HEK293 (cell line): ENCODE data around the gene PTPRA.

ENCODE experiments used
- CTCF ChIA-PET: fragments of 350-600 bp; formaldehyde crosslinking; extraction: SDS; loops from one replicate; lab custom pipeline; 2021; ENCODE audit warnings: antibody characterized with exemption; lab: Yijun Ruan, JAX
- POLR2A ChIA-PET: fragments of 300-600 bp; formaldehyde crosslinking; extraction: SDS; loops from one replicate; lab custom pipeline; 2020; ENCODE audit warnings: antibody characterized with exemption, inconsistent platforms; lab: Yijun Ruan, JAX
- H3K27ac ChIP-seq: fragments of 200-500 bp; sonication (Bioruptor generic); 2 replicates; pipeline ENCODE4 v1.5.1; 2014; ENCODE audit warnings: low read depth, low read length, control low read depth, inconsistent platforms; ENCODE audit errors: extremely low read depth
- H3K36me3 ChIP-seq, 2 experiments: fragments of 200-500 bp in 1 of 2; sonication (Bioruptor generic) in 1 of 2; 1 replicate in 1 of 2; 2 replicates in 1 of 2; pipeline ENCODE4 v1.5.1; 2014 to 2017; ENCODE audit warnings: inconsistent platforms in 2 of 2, low read length in 2 of 2; ENCODE audit not compliant: control insufficient read depth in 2 of 2, insufficient read depth in 1 of 2
- H3K4me1 ChIP-seq: fragments of 200-500 bp; sonication (Bioruptor generic); 2 replicates; pipeline ENCODE4 v1.5.1; 2014; ENCODE audit warnings: mild to moderate bottlenecking, low read length, inconsistent platforms; ENCODE audit not compliant: control insufficient read depth, insufficient read depth
- H3K4me3 ChIP-seq: 2 replicates; pipeline ENCODE4 v1.5.1; 2011; ENCODE audit warnings: low read depth, mild to moderate bottlenecking, control low read depth, low read length, moderate library complexity
- H3K9me3 ChIP-seq: fragments of 200-500 bp; sonication (Bioruptor generic); 2 replicates; pipeline ENCODE4 v1.5.1; 2014; ENCODE audit warnings: low read depth, low read length, inconsistent platforms; ENCODE audit not compliant: control insufficient read depth, insufficient read depth
- GLIS2 ChIP-seq: fragments of 450-650 bp; formaldehyde crosslinking; IDR thresholded peaks from 2 replicates; pipeline ENCODE4 v1.5.1; 2016; ENCODE audit warnings: missing biosample characterization, missing genetic modification characterization
- KLF7 ChIP-seq: fragments of 450-650 bp; formaldehyde crosslinking; IDR thresholded peaks from 2 replicates; pipeline ENCODE4 v1.5.1; 2016; ENCODE audit warnings: missing biosample characterization, missing genetic modification characterization, borderline replicate concordance
- YY1 ChIP-seq: fragments of 450-650 bp; formaldehyde crosslinking; IDR thresholded peaks from 2 replicates; pipeline ENCODE4 v1.5.1; 2018; ENCODE audit warnings: missing biosample characterization, missing genetic modification characterization
- ZFP41 ChIP-seq: fragments of 450-650 bp; formaldehyde crosslinking; IDR thresholded peaks from 2 replicates; pipeline ENCODE4 v1.5.1; 2016; ENCODE audit warnings: missing biosample characterization, missing genetic modification characterization, borderline replicate concordance
- ZIC2 ChIP-seq: fragments of 450-650 bp; formaldehyde crosslinking; IDR thresholded peaks from 2 replicates; pipeline ENCODE4 v1.5.1; 2016; ENCODE audit warnings: missing biosample characterization, missing genetic modification characterization
- ZNF138 ChIP-seq: fragments of 450-650 bp; formaldehyde crosslinking; IDR thresholded peaks from 2 replicates; pipeline ENCODE4 v1.5.1; 2016; ENCODE audit warnings: missing biosample characterization, missing genetic modification characterization, borderline replicate concordance
- ZNF211 ChIP-seq: fragments of 450-650 bp; formaldehyde crosslinking; IDR thresholded peaks from 2 replicates; pipeline ENCODE4 v1.5.1; 2016; ENCODE audit warnings: low read depth, missing biosample characterization, missing genetic modification characterization
- ZNF561 ChIP-seq: fragments of 450-650 bp; IDR thresholded peaks from 2 replicates; pipeline ENCODE4 v1.5.1; 2018; ENCODE audit warnings: missing biosample characterization, missing genetic modification characterization, borderline replicate concordance
- ZNF623 ChIP-seq: fragments of 450-650 bp; formaldehyde crosslinking; IDR thresholded peaks from 2 replicates; pipeline ENCODE4 v1.5.1; 2016; ENCODE audit warnings: missing biosample characterization, missing genetic modification characterization
- ZNF837 ChIP-seq: fragments of 450-650 bp; formaldehyde crosslinking; IDR thresholded peaks from 2 replicates; pipeline ENCODE4 v1.5.1; 2016; ENCODE audit warnings: missing biosample characterization, missing genetic modification characterization
- TF ChIP-seq, protein P1 (sequence below): fragments of 450-650 bp; formaldehyde crosslinking; IDR thresholded peaks from 2 replicates; pipeline ENCODE4 v1.5.1; 2016; ENCODE audit warnings: missing biosample characterization, missing genetic modification characterization
- TF ChIP-seq, protein P2 (sequence below): fragments of 450-650 bp; formaldehyde crosslinking; IDR thresholded peaks from 2 replicates; pipeline ENCODE4 v1.5.1; 2016; ENCODE audit warnings: missing biosample characterization, missing genetic modification characterization, borderline replicate concordance
- TF ChIP-seq, protein P3 (sequence below): fragments of 450-650 bp; formaldehyde crosslinking; IDR thresholded peaks from 2 replicates; pipeline ENCODE4 v1.5.1; 2016; ENCODE audit warnings: missing biosample characterization, missing genetic modification characterization
- TF ChIP-seq, protein P4 (sequence below): fragments of 450-650 bp; formaldehyde crosslinking; optimal IDR thresholded peaks from 2 replicates; pipeline ENCODE3; 2016; ENCODE audit warnings: missing biosample characterization, mild to moderate bottlenecking, missing genetic modification characterization

PTPRA gene

DNA sequence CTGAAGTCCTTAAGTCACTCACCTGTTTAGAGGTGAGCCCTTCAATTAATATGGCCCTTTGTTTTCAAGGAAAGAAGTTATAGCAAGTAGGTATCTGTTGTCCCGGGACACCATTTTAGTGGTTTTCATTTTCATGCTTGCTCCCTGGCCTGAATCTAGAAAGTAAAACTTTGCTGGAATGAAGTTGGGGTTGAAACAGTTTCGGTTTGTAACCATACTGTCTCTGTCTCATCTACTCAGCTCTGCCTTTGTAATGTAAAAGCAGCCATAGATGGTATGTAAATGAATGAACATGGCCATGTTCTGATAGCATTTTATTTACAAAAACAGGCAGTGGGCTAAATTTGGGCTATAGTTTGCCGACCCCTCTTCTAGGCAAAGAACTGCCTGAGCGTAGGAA, 105.2 kb downstream of the PTPRA start:
- Histone ChIP-seq H3K4me1 (peaks cover 4% of the 10 kb centered on the region; the same call in 1 of the 2 replicates), H3K4me3 (no peak overlapping the region), H3K36me3 (peaks cover 0 to 5% of the 10 kb centered on the region in 2 experiments; a peak in 2 of 3 replicates), H3K9me3 (no peaks in the 10 kb centered on the region), H3K27ac (no peak overlapping the region)
- CTCF ChIA-PET: no interaction called here
- POLR2A ChIA-PET: no interaction called here
- TF ChIP-seq ZIC2: no peak
- TF ChIP-seq ZNF561 (tag by site-specific recombination): no peak
- TF ChIP-seq, protein P1, sequence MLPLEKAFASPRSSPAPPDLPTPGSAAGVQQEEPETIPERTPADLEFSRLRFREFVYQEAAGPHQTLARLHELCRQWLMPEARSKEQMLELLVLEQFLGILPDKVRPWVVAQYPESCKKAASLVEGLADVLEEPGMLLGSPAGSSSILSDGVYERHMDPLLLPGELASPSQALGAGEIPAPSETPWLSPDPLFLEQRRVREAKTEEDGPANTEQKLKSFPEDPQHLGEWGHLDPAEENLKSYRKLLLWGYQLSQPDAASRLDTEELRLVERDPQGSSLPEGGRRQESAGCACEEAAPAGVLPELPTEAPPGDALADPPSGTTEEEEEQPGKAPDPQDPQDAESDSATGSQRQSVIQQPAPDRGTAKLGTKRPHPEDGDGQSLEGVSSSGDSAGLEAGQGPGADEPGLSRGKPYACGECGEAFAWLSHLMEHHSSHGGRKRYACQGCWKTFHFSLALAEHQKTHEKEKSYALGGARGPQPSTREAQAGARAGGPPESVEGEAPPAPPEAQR (tag by site-specific recombination): no peak
- TF ChIP-seq, protein P2, sequence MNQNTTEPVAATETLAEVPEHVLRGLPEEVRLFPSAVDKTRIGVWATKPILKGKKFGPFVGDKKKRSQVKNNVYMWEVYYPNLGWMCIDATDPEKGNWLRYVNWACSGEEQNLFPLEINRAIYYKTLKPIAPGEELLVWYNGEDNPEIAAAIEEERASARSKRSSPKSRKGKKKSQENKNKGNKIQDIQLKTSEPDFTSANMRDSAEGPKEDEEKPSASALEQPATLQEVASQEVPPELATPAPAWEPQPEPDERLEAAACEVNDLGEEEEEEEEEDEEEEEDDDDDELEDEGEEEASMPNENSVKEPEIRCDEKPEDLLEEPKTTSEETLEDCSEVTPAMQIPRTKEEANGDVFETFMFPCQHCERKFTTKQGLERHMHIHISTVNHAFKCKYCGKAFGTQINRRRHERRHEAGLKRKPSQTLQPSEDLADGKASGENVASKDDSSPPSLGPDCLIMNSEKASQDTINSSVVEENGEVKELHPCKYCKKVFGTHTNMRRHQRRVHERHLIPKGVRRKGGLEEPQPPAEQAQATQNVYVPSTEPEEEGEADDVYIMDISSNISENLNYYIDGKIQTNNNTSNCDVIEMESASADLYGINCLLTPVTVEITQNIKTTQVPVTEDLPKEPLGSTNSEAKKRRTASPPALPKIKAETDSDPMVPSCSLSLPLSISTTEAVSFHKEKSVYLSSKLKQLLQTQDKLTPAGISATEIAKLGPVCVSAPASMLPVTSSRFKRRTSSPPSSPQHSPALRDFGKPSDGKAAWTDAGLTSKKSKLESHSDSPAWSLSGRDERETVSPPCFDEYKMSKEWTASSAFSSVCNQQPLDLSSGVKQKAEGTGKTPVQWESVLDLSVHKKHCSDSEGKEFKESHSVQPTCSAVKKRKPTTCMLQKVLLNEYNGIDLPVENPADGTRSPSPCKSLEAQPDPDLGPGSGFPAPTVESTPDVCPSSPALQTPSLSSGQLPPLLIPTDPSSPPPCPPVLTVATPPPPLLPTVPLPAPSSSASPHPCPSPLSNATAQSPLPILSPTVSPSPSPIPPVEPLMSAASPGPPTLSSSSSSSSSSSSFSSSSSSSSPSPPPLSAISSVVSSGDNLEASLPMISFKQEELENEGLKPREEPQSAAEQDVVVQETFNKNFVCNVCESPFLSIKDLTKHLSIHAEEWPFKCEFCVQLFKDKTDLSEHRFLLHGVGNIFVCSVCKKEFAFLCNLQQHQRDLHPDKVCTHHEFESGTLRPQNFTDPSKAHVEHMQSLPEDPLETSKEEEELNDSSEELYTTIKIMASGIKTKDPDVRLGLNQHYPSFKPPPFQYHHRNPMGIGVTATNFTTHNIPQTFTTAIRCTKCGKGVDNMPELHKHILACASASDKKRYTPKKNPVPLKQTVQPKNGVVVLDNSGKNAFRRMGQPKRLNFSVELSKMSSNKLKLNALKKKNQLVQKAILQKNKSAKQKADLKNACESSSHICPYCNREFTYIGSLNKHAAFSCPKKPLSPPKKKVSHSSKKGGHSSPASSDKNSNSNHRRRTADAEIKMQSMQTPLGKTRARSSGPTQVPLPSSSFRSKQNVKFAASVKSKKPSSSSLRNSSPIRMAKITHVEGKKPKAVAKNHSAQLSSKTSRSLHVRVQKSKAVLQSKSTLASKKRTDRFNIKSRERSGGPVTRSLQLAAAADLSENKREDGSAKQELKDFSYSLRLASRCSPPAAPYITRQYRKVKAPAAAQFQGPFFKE (tag by site-specific recombination): no peak
- no peak for TF ChIP-seq ZNF211 (tag by site-specific recombination)
- TF ChIP-seq ZNF837 (tag by site-specific recombination): no peak
- TF ChIP-seq ZNF623: no peak
- TF ChIP-seq, protein P3, sequence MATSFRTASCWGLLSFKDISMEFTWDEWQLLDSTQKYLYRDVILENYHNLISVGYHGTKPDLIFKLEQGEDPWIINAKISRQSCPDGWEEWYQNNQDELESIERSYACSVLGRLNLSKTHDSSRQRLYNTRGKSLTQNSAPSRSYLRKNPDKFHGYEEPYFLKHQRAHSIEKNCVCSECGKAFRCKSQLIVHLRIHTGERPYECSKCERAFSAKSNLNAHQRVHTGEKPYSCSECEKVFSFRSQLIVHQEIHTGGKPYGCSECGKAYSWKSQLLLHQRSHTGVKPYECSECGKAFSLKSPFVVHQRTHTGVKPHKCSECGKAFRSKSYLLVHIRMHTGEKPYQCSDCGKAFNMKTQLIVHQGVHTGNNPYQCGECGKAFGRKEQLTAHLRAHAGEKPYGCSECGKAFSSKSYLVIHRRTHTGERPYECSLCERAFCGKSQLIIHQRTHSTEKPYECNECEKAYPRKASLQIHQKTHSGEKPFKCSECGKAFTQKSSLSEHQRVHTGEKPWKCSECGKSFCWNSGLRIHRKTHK (tag by site-specific recombination): no peak
- TF ChIP-seq GLIS2 (tag by site-specific recombination): no peak
- TF ChIP-seq YY1 (tag by site-specific recombination): no peak
- TF ChIP-seq, protein P4, sequence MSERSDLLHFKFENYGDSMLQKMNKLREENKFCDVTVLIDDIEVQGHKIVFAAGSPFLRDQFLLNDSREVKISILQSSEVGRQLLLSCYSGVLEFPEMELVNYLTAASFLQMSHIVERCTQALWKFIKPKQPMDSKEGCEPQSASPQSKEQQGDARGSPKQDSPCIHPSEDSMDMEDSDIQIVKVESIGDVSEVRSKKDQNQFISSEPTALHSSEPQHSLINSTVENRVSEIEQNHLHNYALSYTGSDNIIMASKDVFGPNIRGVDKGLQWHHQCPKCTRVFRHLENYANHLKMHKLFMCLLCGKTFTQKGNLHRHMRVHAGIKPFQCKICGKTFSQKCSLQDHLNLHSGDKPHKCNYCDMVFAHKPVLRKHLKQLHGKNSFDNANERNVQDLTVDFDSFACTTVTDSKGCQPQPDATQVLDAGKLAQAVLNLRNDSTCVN (tag by site-specific recombination): no peak

DNA sequence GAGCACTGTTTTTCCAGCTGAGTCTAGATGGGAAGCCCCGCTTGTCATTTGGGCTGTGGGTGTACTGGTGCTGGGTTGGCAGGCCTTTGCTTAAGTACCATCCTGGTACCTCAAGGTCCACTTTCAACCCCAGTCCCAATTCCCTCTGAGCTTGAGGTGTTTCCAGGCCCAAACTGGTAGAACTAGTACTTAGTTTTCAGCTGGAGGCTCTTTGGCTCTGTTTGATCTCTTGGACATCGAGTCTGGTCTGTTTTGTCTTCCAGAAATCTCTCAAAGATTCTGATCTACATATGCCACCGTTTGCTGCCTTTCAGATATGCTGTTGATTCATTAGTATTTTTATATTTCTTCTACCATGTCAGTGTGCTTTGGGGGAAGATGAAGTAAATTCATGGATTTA, 108.4 kb downstream of the PTPRA start:
- H3K9me3 ChIP-seq: no peaks in the 10 kb centered on the region
- POLR2A ChIA-PET: no interaction called here
- CTCF ChIA-PET: interaction anchor here (0.6 to 1.6 kb wide), 5 partner anchors 12 to 898 kb away, joined by 3 to 4 read pairs (median 3); no protein-coding TSS in a partner anchor
- H3K4me3 ChIP-seq: no peak overlapping the region
- no peak overlapping the region for H3K27ac ChIP-seq
- H3K4me1 ChIP-seq: peaks cover 7% of the 10 kb centered on the region
- H3K36me3 ChIP-seq: peaks cover 10 to 22% of the 10 kb centered on the region in 2 experiments; a peak in 2 of 3 replicates
- TF ChIP-seq ZFP41 (tag by site-specific recombination) (no peak), KLF7 (tag by site-specific recombination) (no peak), ZNF138 (tag by site-specific recombination) (no peak)
